Mucosa of gallbladder (tissue), 1 donor: ENCODE results near the gene C11orf24. TPM values are rescaled to one million over a fixed set of nuclear protein-coding genes. Genes with fewer than 3 reads are reported as not detected.

Experiments
- DNase-seq: peaks from one replicate; pipeline ENCODE4 v3.0.0-alpha.2; 2020; ENCODE audit warnings: low spot score
- total RNA-seq: library from RNA; stranded (reverse); gene quantifications from one replicate; pipeline ENCODE4 v1.2.1, GENCODE V29; 2021
- donor health status: DM: no; HTN: no; CAD: no.

Gene C11orf24
- total RNA-seq, result 38.8 TPM

DNA sequence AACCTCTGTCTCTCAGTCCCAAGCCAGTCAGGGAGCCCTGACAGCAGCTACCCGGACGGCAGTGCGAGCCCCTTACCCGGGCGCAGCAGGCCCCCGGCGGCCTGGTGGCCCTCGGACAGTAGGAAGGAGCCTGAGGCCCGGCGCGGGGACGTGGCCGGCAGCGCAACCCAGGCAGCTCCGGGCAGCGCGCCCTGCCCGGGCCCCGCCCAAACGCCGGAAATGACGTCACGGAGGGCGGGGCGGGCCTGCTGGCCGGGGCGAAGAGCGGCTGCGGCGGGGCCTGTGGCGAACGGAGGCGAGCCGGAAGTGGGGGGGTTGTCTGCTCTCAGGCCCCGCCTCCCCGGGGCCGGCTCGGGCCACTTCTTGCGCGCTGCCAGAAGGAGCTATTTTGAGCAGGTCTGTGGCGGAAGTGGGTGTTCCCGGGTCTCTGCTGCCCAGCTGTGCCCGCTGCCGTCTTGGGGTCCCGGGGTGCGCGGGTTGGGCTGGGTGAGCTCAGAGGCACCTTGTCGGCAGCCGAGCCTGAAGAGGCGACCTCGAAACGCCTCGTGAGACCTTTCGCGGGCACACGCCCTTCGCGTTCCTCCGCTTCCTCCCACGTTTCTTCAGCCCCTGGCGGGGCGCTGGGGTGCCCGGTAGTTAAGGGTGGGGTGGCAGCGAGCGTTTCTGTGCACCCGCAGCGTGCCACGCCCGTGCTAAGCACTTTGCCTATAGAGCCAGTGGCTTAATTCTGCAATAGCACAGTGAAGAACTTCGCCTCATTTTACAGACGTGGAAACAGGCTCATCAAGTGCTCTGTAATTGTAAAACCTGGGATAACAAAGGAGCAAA is at the start of gene C11orf24:
TSS of gene C11orf24 (minus strand) at position 193 of the 828 bp plus-strand sequence. CDS start 8,206 bp downstream, outside the sequence.
- DNase-seq, result peak; percentile 95

DNA sequence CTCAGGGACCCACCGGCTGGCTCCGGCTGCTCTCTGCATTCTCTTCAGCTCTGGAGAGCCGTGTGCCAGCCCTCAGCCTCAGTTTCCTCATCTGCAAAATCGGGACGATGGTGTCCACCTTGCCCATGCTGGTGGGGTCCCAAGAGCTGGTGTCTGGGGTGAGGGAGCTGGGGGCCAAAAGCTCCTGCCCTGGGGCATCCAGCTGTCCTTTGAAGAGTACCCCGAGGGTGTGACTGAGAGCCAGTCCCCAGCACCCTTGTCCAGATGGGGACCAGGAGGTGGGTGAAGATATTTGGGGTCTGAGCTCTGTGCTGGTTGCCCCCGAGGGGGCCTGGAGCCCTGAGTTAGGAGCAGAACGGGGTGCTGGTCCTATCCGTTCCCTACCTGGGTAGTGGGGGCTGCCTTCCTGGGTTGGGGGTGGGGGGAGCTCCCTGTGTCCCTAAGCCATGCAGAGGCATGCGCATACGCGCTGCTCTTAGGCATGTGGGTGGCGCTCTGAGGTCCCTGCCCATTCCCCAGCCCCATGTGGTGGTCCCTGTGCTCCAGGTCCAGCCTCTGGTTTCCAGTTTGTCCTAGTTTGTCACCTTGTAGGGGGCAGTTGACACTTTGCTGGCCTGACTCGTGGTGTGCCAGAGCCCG is 45.5 kb upstream of the C11orf24 start:
- no peak for DNase-seq

DNA sequence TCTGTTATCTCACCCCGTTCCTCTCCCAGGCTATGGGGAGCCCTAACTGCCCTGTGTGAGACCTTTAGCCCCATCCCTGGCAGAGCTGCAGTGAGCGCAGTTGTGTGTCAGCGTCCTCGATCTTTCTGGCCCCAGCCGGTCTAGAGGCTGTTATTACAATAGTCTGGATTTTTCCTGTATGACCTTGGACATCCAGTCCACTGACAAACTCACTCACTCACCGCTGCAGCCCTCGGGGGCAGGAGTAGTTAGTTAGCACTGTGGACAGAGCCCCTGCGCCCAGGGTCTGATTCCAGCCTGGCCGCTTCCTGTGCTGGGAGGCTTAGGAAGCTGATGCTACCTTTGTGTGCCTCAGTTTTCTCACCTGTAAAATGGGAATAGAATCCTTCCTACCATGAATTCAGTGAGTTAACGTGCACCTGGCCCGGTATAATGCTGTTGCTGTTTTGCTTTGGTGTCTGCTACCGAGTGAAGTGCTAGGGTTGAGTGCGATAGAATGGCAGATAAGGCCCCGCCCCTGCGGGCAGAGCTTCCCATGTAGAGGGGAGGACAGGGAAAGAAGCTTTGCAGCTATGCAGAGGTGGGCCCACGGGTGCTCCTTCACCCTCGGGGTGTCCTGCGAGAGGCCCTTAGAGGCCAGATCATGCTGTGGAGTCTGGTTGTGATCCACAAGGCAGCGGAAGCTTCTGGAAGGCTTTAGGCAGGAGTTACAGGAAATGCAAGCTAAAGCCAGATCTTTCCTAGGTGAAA is 43.6 kb upstream of the C11orf24 start:
- DNase-seq, result no peak

DNA sequence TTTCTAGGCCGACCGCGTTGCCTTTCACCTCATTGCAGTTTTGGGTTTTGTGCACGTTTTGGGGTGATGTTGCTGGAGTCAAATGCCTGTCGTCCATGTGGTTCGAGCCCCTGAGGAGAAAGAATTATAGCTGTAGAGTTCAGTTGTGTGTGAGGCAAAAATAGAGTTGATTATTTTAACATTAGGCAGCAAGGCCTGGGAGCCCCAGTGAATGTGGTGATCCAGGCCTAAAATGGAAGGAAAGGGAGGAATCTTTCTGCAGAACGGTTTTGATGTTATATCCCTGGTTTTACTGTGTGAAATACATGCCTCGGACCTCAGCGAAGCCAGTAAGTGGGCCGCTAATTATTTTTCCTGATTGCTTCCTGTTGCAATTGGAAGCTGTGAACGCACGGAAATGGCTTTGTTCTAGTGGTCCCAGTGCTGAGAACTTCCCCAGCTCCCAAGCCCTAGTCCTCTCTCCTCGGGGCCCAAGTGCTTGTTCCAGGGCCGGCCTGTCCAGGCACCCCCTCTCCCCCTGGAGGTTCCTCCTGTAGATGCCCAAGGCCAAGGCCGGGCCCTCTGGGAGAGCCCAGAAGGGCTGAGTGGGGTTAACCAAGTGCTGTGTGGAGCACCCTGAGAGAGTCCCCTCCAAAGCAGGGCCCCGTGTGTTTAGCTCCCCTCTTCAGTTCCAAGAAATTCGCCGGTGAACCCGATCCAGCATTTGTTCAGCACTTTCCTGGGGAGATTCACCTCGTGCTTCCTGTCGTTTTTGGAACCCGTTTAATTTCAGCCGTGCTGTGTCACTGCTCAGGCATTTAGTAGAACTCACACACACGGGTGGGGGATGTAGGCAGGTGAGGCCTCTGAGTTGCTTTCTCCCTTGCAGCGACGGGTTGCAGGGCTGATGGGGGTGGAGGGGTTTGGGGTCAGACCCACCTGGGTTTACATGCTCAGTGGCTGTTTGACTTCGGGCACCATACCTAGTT is 42.7 kb upstream of the C11orf24 start:
- no peak for DNase-seq

DNA sequence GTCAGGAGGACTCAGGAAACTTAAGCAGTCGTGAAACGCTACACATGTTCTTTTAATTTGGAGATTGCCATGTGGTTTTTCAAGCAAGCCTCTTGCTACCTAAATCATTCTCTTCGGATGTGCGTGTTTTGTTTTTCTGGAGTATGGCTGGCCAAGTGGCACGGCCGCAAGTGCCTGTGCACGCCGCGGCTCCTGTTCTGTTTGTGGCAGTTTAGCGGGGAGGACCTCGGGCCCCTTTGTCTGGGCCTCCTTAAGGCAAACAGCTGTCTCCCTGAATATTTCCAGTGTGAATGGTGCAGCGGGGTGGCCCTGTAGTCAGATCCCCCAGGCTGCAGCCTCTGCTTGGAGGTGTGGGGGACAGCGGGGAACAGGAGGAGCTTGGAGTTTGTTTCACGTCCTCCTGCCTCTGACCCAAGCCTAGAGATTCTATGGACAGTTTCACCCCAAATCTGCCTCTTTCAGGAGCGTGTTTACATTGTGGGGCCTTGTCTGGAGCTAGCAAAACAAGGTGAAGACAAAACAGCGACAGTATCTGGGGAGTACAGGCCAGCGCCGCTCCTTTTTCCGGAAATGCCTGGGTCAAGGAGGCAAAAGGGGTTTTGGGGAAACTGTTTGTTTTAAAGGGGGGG is 41.9 kb upstream of the C11orf24 start:
- DNase-seq, result no peak

DNA sequence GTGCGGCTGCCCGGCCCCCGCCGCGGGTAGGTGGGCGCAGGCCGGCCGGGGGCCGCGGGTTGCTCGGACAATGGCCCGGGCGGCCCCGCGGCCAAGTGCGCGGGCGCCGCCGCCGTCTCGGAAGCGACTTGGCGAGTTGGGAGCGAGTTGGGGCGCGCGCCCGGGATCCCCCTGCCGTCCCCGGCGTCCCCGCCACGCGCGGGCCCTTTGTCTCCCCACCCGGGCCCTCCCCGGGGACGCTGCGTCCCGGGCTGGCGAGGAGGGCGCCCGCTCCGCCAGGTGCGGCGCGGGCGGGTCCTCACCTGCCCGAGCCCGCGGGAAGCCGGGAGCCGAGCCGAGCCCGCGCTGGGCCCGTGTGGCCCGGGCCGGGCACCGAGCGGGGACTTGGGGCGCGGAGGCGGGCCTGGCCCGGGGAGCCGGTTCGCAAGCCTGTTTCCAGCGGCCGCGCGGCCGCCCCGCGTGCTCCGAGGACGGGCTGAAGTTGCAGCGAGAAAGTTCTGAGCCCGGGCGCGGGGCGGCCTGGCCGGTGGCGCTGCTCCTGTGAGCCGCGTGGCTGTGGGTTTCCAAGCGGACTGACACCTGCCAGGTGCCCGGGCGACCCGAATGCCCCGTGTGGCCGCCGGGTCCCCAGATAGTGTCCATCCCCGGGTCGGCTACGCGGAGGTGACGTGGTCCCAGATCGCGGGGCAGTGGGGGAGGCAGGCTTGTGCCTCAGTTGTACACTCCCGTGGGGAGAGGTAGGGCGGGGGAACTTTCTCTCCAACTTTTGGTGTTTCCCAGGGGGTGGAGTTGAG is 41.2 kb upstream of the C11orf24 start:
- no peak for DNase-seq

DNA sequence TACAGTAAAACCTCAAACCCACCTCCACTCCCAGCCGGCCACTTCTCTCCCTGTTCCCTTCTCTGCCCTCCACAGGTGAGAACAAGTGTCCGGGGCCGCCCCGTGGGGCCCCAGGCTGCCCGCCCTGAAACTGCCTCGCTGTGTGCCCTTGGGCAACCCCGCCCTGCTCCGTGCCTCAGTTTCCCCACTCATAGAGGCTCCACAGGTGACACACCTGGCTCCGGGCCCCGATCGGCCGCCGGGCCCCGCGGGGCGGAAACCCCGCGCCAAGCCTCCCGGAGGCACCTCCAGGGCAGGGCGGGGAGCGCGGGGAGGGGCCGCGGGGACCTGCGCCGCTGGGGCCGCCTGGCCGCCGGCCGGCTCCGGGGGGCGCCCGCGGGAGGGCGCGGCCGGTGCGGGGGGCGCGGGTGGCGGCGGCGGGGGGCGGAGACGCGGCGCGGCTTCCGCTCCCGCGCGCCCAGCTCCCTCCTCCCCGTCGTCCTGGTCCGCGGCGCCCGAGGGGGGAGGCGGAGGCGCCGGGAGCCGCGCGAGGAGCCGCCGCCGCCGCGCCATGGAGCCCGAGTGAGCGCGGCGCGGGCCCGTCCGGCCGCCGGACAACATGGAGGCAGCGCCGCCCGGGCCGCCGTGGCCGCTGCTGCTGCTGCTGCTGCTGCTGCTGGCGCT is 40.5 kb upstream of the C11orf24 start, which contains the start of gene LRP5:
TSS of gene LRP5 (plus strand) at position 475 of the 663 bp plus-strand sequence. CDS start at position 599, 124 bp downstream.
- DNase-seq, result no peak

DNA sequence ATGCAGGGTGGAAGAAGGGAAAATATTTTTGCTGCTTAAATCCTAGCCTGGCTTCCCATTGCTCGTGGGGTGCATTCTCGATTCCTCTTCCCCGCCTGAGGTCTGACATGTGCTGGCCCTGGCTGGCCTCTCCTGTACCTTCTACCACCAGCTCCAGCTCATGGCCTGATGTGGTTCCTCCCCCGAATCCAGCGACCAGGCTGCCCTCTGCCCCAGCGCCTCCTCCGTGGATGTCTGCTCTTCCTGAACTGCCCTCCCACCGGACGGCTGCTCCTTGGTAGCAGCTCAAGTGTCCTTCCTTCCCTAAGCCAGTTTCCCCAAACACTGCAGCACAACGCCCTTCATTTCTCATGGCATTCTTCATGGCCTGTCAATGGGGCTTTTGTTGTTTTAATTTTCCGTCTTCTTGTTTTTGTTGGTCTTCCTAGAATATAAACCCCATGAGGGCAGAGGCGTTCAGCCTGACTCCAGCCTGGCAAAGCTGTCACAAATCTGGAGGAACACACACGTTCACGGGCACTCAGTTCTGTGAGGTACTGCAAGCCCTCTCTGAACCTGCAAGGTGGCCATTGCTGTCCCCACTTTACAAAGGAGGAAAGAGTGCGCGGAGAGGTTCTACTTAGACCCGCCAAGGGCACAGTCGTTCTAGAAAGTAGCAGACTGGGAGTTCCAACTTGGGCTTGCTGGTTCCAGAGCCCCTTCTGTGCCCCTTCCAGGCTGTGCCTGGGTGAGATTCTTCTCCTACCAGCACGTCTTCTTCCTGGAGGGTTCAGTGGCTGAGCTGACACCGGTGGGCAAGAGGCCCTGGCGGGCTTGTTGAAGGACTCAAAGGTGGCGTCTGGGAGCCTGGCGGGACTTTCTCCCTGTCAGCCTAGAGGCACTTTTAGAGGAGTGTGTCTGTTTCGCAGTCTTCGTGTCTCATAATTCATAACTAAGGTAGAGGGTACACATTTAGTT is 39.7 kb upstream of the C11orf24 start:
- DNase-seq, result no peak

DNA sequence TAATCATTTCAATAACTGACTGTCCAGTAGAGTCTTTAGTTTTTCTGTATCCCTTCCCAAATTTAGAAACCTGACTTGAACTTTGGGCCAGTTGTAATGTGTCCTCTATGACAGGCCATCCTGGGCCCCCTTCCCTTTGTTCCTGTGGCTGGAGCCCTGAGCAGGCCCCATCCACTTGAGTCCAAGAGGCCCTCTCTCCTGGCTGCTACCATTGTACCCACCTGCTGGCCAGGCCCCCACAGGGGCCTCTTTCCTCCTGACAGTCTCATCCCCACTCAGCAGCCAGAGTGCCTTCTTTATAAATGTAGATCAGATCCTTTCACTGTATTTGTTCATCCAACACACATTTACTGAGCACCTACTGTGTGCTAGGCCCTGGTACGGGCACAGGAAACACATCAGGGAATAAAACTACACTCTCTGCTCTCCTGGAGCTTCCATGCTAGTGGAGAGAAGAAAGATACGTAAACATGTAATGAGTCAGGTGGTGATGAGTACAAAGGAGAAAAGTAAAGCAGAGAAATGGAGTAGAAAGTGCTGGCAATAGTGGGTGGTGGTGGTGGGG is 37.9 kb upstream of the C11orf24 start:
- DNase-seq, result no peak

DNA sequence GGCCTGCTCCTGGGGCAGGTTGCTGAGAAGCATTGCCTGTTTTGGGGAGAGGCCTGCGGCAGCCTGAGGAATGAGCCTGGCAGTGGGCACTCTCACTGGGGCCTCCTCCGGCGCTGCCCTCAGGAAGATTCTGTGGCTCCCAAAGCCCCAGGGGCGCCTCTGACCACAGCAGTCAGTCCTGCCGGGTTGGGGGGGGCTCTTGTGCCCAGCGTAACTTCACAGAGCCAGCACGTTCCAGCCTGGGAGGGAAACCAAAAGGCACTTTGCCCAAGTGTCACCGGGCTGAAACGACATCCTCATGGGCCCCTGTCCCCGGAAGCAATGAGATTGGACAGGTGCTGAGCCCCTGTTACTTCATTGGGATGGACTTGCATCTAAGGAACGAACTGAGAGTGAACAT is 36.3 kb upstream of the C11orf24 start:
- no peak for DNase-seq

DNA sequence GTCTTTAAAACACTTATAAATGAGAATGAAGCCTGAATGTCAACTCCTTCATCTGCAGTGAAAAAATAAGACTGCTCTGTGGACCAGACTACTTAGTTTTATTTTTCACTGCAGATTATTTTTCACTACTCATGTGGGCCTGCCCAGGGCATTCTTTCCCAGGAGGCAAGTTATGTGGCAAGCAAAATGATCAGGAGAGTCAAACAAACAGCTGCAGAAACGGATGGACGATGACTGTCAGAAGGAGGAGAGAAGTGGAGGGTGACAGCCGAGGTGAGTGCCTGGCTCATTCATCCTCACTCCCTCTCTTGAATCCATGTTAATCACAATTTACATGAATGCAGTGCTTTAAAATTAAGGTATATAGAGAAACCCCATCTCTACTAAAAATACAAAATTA is 34.9 kb upstream of the C11orf24 start:
- DNase-seq, result no peak

DNA sequence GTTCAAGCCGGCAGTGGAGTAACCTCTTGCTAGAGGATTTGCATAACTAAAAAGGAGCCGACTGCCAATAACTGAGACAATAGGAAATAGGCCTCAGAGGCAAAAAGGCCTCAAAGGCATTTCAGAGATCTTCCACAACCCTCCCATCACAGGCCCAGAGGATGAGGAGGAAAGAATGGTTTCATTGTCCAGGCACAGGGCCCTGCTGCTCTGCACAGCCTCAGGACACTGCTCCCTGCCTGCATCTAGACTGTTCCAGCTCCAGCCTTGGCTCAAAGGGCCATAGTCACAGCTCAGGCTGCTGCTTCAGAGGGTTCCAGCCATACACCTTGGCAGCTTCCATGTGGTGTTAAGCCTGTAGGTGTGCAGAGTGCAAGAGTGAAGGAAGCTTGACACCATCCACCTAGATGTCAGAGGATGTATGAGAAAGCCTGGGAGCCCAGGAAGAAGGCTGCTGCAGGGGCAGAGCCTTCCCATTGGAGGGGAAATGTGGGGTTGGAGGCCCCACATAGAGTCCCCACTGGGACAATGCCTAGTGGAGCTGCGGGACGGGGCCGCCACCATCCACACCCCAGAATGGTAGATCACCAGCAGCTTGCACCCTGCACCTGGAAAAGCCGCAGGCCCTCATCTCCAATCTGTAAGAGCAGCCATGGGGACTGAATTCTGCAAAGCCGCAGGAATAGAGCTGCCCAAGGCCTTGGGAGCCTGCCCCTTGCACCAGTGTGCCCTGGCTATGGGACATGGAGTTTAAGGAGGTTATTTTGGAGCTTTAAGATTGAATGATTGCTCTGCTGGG is 32.4 kb upstream of the C11orf24 start:
- no peak for DNase-seq

DNA sequence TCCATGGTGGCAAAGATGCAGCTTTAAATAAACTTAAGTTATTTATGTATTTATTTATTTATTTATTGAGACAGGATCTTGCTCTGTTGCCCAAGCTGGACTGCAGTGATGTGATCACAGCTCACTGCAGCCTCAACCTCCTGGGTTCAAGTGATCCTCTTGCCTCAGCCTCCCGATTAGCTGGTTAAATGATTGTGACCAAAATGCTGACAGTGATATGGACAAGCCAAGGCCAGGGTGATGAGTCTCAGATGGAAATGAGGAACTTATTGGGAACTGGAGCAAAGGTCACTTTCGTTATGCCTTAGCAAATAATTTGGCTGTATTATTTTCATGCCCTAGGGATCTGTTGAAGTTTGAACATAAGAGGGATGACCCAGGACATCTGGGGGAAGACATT is 31.3 kb upstream of the C11orf24 start:
- DNase-seq, result no peak

DNA sequence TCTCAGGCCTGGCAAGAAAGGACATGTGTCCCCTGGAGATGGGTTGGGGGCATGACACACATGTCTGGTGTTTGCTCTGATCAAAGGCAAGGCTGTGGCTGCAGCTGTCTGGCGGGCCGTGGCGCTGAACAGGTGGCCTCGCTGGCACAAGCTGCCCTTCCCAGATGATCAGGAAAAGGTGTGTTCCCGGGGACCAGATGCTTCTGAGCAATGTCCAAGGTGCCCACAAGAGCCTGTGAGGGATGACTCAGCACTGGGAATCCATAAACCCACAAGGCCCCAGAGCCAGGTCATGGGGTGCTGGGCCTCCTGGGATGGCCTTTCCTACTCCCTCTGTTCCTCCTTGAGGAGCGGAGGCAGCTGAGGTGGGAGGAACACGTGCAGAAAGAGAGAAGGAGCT is 30.9 kb upstream of the C11orf24 start:
- peak; percentile 71 for DNase-seq

DNA sequence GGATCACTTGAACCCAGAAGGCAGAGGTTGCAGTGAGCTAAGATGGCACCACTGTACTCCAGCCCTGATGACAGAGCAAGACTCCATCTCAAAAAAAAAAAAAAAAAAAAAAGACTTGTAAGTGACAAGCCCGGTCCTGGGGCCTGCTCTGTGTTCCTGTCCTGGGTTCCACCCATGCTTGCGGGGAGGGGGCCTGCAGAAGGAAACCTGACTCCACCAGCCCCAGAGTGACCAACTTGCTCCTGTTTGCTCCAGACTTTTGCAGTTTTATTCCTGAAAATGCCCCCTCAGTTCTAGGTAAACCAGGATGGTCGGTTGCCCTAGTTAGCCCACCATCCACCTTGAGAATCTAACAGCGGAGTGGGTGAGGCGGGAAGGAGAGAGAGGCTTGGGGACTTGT is 30.5 kb upstream of the C11orf24 start:
- no peak for DNase-seq

DNA sequence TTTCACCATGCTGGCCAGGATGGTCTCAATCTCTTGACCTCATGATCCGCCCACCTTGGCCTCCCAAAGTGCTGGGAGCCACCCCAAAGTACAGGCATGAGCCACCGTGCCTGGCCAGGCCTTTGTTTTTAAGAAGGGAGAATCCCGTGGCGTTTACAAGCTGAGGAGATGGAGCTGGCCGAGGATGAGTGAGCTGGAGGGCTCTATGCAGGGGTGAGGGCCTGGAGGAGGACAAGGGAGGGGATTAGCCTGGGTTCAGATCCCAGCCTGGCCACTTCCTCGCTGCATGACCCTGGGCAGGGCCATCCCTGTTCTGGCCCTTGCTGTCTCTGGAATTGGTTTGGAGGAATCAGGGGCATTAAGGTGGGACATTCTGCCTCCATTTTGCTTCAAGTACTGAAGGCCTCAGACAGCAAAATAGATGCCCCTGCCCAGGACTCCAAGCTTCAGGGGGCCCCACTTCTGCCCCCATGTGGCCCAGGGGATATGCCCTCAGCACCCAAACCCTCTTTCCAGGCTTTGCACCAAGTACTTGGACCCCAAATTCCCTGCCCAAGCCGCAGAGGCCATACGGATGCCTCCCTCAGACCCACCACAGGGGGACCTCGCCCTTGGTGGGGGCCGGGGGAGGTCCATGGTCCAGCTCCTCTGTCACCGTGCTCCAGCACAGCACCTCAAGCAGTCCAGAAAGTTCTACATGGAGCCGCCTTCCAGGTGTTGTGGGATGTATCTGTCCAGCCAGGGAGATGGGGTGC is 28.5 kb upstream of the C11orf24 start:
- DNase-seq, result no peak
